Stimulated activated CD4-positive, alpha-beta T cell treated with anti-CD3 and anti-CD28 coated beads, TNF-alpha, amount 100 ng/mL, for 1 hour (primary cell): Measurements from ENCODE around the gene RGS19.
A peak's percentile ranks its signal among the peaks of the same experiment; 100 is the strongest.
"Not testable (repeated sequence)": the region's sequence is repeated elsewhere in the genome, so short reads cannot be mapped to it uniquely, and the experiment has no call there.

Experiments used
- DNase-seq, 3 donors: peaks; one replicate each; pipeline ENCODE4 v3.0.0-alpha.2; 2020; ENCODE audit warnings: low read depth in 3 of 3, low spot score in 1 of 3

The RGS19 gene

GRCh38 chr20:64095455-64095854, 16.1 kb upstream of the RGS19 start:
- no peak for DNase-seq

- no peak for DNase-seq
These were observed 13.7 kb upstream of the RGS19 start for GRCh38 chr20:64093013-64093503.

- DNase-seq, result no peak
These were observed 13.1 kb upstream of the RGS19 start for GRCh38 chr20:64092258-64093012.

GRCh38 chr20:64091770-64092169, 12.5 kb upstream of the RGS19 start:
- no peak for DNase-seq

- DNase-seq, result no peak
These were observed 12.0 kb upstream of the RGS19 start for GRCh38 chr20:64091340-64091739.

GRCh38 chr20:64090165-64090564, 10.8 kb upstream of the RGS19 start:
- DNase-seq, result no peak

- DNase-seq, result not testable (repeated sequence)
These were observed 9.3 kb upstream of the RGS19 start for GRCh38 chr20:64088586-64088985.

GRCh38 chr20:64087226-64087825, 8.0 kb upstream of the RGS19 start:
- not testable (repeated sequence) for DNase-seq

- no peak for DNase-seq
These were observed 7.5 kb upstream of the RGS19 start for GRCh38 chr20:64086801-64087200.

GRCh38 chr20:64084685-64085152, 5.4 kb upstream of the RGS19 start:
- DNase-seq, result no peak

GRCh38 chr20:64083804-64084684, 4.7 kb upstream of the RGS19 start, which contains the start of gene LKAAEAR1:
Gene LKAAEAR1, minus strand, starts transcription at chr20:64084398. Its CDS starts 179 bp downstream, at chr20:64084219.
- DNase-seq, result no peak

- DNase-seq, result peak in 2 of 3 donors; percentile 36 to 55
These were observed 4.1 kb upstream of the RGS19 start for GRCh38 chr20:64083378-64083803.

- DNase-seq, result no peak
These were observed 3.6 kb upstream of the RGS19 start for GRCh38 chr20:64082820-64083377.

GRCh38 chr20:64082126-64082731, 2.9 kb upstream of the RGS19 start:
- no peak for DNase-seq

GRCh38 chr20:64081624-64081964, 2.3 kb upstream of the RGS19 start:
- no peak for DNase-seq

- no peak for DNase-seq
These were observed 1.7 kb upstream of the RGS19 start for GRCh38 chr20:64080813-64081623.

- DNase-seq, result peak in 1 of 3 donors; percentile 27
These were observed 895 bp upstream of the RGS19 start, which contains the start of gene OPRL1 for GRCh38 chr20:64080013-64080812. Gene OPRL1, plus strand, starts transcription at chr20:64080082. Its CDS starts 12,639 bp downstream, at chr20:64092721.

GRCh38 chr20:64078934-64079272, 415 bp downstream of the RGS19 start:
- no peak for DNase-seq
